GM18858 (cell line): ENCODE data around the gene GALNT5.
A peak's percentile ranks its signal among the peaks of the same experiment; 100 is the strongest.

Source experiments
- ATAC-seq: cut with Tn5 transposase; IDR thresholded peaks from one replicate; pipeline ENCODE4 v1.9.1; 2021; ENCODE audit not compliant: unreplicated experiment

Gene GALNT5

DNA sequence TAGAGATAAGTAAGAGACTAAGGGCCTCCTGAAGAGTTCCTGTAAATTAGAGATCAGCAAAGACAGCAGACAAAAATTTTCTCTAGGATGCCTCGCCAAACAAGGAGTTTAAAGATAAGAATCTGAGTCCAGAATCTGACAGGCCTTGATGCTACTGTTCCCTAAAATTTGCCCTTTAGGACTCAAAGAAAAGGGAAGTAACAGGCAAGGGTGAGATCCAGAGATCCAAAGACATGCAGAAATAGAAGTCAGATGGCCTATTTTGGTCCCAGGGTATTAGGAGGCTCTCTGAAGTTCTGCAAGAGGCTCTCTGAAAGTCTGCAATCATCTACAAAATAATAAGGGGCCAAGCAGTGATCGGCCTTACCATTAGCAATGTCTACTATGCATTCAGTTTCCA, 33.0 kb downstream of the GALNT5 start:
- ATAC-seq: no peak

DNA sequence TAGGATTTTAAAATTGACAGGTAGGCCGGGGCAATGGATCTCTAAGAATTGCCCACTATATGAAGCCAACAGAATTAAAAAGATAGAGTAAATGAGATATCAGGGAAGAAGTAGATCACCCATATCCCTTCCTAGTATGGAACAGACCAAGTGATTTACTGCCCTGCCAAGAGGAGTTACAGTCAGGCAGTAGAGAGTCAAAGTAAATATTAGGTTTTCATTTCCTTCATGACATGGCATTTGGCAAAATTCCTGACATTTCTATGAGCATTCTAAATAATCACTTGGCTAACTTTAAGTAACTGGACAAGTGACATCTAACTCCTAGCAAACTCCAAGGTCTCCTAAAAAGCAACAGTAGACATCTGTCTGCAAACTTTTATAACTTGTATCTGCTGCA, 33.5 kb downstream of the GALNT5 start:
- no peak for ATAC-seq

DNA sequence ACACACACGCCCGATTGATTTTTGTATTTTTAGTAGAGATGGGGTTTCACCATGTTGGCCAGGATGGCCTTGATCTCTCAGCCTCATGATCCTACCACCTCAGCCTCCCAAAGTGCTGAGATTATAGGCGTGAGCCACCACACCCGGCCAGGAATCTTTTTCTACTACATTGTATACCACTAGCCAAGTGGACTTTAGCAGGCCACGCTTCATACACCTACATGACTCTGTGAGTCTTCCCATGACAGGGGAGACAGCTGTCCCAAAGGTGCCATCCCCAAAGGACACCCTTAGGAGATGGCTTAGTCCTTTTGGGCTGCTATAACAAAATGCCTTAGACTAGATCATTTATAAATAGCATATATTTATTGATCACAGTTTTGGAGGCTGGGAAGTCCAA, 35.3 kb downstream of the GALNT5 start:
- ATAC-seq: no peak

- no peak for ATAC-seq
Measured at GRCh38 chr2:157296490-157296889, 39.0 kb downstream of the GALNT5 start.

- no peak for ATAC-seq
Measured at GRCh38 chr2:157296958-157297357, 39.5 kb downstream of the GALNT5 start.

DNA sequence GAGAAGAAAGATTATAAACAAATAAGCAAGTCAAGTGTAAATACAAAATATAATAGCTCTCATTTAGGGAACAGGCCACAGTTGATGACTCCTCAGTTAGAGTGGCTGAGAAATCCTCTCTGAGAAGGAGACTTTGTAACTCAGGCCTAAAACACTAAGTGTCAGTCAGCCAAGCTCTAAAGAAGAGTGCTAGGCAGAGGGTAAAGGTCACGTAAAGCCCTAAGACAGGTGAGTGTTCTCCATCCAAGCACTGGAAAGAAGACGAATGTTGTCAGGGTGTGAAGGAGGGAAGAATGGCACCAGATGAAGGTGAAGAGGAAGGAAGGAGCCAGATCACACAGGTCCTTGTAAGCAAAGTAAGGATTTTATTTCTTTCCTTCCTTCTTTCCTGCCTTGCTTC, 43.8 kb downstream of the GALNT5 start:
- no peak for ATAC-seq

GRCh38 chr2:157302492-157303099, 45.1 kb downstream of the GALNT5 start:
- ATAC-seq: peak; percentile 84

- ATAC-seq: no peak
Measured at GRCh38 chr2:157303612-157304011, 46.1 kb downstream of the GALNT5 start.

DNA sequence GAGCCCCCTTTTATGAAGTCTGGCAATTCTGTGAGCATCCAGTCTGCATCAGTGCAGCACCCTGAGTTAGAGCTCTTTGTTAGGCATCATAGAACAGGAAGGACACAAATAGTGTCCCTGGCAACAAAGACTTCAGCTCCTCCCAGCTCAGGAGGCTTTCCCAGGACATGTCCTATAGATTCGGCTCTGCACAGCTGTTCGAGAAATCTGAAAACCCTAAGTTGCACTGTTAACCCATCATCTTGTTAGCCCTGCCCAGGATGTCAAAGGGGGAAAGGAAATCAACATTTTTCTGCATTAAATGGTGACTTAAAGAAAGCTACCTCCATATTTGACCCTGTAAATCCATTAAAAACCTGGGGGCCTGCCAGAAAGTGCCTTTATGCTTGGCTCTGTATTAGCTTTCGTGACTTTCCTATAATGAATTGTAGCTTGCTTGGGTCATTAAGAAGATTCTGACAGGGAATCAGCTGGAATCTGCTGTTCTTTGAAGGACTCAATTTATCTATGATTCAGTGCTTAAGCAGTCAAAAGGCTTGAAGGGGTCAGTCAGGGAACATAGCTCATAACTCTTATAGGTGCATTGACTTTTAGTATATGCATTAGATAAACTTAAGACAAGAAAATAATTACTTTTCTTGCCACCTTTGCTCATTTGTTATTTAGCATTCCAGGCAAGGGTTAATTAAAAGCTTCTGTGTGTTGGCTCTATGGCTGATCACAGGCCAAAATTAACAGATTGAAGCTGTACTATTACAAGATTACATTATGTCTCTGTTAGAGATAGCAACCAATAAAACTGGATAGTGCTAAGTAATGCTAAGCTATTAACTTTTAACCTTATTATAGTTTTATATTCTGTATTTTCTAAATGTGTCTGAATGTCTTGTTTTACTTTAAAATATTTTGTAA, 47.6 kb downstream of the GALNT5 start:
- ATAC-seq: no peak

DNA sequence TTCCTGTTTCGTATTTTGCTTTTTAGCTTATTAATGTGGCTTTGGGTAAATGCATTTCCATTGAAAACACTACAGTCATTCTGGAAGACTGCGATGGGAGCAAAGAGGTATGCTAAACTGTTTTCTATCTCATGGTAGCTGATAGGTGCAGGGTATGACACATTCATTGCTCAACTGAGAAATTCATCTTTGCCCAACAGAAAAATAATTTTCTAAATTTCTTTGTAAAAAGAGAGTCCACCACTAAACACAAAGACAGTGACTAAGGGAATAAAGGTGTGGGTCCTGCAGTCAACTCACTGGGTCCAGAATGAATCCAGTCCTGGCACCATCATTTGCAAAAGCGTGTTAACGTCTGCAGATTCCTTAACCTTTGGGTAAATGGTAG, 48.2 kb downstream of the GALNT5 start:
- no peak for ATAC-seq

DNA sequence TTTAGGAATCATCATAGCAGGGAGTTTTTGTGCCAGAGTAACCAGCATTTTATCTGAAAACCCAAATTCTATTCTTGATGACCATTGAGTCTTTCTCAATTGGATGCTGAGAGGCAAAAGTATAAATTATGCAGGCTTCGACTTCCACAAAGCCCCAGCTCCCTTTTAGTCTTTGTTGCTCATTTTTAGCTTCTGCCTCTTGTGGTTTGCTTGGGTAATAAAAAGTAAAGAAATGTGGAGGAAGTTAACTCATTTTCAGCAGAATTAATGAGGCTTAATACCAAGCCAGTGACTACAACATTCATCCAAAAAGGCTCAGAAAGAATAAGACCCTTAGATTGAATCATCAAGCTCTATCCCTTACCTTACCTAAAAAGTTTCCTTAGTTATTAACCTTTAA, 49.5 kb downstream of the GALNT5 start:
- ATAC-seq: no peak

DNA sequence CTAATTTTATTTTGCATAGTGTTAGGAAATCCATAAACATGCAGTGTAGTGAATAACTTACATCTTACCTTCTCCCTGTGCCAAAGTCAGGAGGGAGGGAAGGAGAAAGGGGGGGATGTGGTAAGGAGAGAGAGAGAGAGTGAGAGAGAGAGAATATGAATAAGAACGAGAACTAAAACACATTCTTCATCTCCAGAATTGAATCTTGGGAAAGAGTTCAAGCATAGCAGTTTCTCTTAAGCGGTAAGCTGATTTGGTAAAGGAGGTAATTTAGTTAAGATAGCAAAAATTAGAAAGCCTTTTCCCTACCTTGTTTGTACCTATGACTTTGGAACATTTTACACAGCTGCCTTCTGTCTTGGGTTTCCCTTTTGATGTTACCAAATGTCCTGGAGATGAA, 52.4 kb downstream of the GALNT5 start:
- ATAC-seq: no peak

- ATAC-seq: no peak
Measured at GRCh38 chr2:157311706-157312105, 54.2 kb downstream of the GALNT5 start.

DNA sequence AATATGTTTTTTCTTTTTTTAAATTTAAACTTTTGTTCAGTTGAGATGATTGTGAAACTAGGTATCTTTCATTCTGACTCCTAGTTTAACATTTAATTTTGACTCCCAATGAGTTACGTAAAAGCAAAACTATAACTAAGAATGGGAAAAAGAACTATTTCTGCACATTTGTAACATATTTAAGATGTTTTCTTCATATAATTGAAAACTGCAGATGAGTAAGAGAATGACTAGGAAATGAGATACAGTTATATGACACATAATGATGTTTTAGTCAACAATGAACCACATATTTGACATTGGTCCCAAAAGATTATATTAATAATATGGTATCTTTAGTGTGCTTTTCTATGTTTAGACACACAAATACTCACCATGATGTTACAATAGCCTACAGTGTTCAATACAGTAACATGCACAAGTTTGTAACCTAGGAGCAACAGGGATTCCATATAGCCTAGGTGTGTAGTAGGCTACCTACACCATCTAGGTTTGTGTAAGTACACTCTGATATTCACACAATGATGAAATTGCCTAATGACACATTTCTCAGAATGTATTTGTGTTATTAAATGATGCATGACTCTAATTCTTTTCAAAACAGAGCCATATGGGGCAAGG, 55.5 kb downstream of the GALNT5 start:
- peak; percentile 56 for ATAC-seq

- no peak for ATAC-seq
Measured at GRCh38 chr2:157315901-157316300, 58.4 kb downstream of the GALNT5 start.

GRCh38 chr2:157318884-157319283, 61.4 kb downstream of the GALNT5 start:
- no peak for ATAC-seq

DNA sequence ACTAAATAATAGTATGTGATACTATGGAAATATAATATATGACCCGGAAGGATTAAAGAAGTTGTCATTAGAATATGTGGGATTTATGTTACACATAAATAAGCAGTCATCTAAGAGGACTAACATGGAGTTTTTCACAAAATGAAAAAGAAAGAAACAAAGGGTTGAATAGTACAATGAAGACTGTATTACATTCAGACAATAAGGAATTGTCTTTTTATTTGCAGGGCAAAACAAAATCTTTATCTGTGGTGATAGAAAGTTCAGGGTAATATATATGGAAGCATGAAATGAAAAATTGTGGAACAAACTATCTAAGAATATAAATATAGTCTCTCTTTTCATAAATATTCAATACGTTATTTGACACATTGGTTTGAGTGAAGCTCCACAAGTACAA, 62.3 kb downstream of the GALNT5 start:
- no peak for ATAC-seq

GRCh38 chr2:157320409-157320808, 62.9 kb downstream of the GALNT5 start:
- ATAC-seq: no peak

- ATAC-seq: no peak
Measured at GRCh38 chr2:157321466-157321865, 64.0 kb downstream of the GALNT5 start.

GRCh38 chr2:157322432-157322831, 64.9 kb downstream of the GALNT5 start:
- ATAC-seq: no peak

GRCh38 chr2:157324331-157324843, 66.9 kb downstream of the GALNT5 start:
- ATAC-seq: no peak

DNA sequence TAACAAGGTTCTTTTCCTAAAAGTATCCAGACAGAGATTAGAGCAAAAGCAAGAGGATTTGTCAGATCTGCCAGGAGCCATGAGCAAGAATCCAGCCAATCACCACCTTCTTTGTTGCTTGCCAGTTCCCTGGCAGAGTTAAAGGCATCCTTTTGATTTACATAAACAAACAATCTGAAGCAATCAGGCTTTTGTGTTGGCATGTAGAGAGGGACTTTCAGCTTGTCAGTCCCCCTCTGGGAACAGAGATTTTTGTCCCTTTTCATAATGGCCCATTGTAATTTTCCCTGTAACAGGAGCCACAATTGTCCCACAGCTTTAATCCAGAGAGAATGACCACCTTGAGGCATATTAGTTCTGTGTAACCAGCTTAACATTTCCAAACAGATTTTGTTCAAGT, 68.3 kb downstream of the GALNT5 start, which contains the start of gene ERMN:
Gene ERMN (minus strand): TSS at position 39 of the 400 bp plus-strand sequence. CDS start 182 bp downstream, outside the sequence.
- no peak for ATAC-seq
